Activated T-cell treated with anti-CD3 and anti-CD28 coated beads, Interleukin-2, amount 50 U/mL, for 48 hours (primary cell): ENCODE data around the gene CASP4.
A peak's percentile ranks its signal among the peaks of the same experiment; 100 is the strongest.
"Not testable (repeated sequence)": the region's sequence is repeated elsewhere in the genome, so short reads cannot be mapped to it uniquely, and the experiment has no call there.

Experiments used
- DNase-seq, 2 experiments: peaks; one replicate each; pipeline ENCODE4 v3.0.0-alpha.2; 2020

The CASP4 gene

DNA sequence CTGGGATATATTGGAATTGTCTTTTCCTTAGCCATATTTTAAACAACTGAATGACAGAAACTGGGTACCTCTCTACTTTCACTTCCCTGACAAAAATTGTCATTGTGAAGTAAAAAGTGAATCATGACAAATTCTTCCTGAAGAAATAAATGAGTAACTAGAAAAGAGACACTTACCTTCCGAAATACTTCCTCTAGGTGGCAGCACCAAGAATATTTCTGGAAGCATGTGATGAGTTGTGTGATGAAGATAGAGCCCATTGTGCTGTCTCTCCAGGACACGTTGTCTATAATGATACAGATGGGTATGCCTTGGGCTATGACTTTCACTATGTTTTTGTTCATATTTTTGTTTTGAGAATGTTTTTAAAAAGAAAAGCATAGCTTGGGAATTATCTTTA is 21.5 kb downstream of the CASP4 start:
- DNase-seq = no peak

DNA sequence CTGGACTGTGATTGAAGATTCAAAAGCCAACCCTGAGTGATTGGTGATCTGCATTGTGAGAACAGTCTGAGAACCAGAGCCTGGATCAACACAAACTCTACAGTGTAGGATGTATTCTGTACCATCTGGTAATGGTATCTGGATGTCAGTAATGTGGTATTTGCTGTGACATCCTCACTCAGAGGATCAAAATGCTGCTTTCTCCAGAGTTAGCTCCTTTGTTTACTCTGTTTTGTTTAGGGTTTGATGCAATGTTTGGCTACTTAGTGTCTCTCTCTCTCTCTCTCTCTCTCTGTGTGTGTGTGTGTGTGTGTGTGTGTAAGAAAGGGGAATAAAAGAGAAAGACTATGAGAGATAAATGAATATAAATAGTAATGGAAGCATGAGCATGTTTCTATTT is 24.3 kb downstream of the CASP4 start:
- DNase-seq = no peak

- DNase-seq = no peak
These were observed 24.8 kb downstream of the CASP4 start for GRCh38 chr11:104943561-104943960.

GRCh38 chr11:104934594-104934993 is 33.8 kb downstream of the CASP4 start:
- DNase-seq = no peak

DNA sequence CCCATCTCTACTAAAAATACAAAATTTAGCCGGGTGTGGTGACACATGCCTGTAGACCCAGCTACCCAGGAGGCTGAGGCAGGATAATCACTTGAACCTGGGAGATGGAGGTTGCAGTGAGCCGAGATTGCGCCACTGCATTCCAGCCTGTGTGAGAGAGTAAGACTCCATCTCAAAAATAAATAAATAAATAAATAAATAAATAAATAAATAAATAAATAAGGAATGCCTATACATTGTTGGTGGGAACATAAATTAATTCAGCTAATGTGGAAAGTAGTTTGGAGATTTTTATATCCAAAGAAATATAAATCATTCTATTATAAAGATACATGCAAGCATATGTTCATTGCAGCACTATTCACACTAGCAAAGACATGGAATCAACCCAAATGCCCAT is 34.3 kb downstream of the CASP4 start:
- DNase-seq = not testable (repeated sequence)

- no peak for DNase-seq
These were observed 39.6 kb downstream of the CASP4 start for GRCh38 chr11:104928811-104929210.

- no peak for DNase-seq
These were observed 41.4 kb downstream of the CASP4 start for GRCh38 chr11:104926771-104927611.

DNA sequence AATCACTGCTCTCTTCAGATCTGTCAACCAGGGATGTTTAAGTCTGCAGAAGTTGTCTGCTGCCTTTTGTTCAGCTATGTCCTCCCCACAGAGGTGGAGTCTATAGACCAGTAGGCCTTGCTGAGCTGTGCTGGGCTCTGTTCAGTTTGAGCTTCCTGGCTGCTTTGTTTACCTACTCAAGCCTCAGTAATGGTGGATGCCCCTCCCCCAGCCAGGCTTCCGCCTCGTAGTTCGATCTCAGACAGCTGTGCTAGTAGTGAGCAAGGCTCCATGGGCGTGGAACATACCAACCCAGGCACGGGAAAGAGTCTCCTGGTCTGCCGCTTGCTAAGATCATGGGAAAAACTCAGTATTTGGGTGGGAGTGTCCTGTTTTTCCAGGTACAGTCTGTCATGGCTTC is 42.5 kb downstream of the CASP4 start:
- DNase-seq = no peak

DNA sequence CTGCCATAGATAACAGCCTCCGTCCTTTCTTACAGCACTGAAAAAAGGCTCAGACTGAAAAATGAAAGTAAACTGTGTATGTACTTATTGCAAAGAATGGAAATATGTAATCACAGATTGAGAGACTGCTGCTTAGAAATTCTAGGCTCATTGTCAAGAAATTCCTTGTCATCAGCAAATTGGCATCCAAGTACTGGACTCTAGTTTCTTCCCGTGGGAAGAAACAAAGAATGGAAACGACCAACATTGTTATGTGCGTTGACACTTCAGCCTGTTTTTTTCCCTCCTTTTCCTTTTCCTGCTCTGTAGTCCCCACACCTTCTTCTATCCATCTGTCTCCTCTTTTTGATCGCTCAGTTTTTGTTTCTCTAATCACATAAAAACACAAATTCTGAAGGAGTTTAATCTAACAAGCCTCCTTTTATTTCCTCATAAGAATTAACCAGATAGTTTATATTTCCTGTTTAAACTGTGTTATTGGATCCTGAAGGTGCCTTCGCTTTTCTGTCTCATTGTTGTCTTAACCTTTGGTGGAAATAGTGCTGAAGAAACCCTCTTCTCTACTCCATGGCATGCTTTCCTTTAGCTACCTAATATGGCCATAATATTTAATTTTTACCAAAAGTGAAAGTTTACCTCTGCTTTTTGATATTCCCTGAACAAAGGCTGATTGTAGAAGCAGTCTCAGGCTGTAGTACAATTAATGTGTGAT is 50.1 kb downstream of the CASP4 start:
- DNase-seq = no peak

GRCh38 chr11:104917271-104918112 is 50.9 kb downstream of the CASP4 start:
- no peak for DNase-seq

DNA sequence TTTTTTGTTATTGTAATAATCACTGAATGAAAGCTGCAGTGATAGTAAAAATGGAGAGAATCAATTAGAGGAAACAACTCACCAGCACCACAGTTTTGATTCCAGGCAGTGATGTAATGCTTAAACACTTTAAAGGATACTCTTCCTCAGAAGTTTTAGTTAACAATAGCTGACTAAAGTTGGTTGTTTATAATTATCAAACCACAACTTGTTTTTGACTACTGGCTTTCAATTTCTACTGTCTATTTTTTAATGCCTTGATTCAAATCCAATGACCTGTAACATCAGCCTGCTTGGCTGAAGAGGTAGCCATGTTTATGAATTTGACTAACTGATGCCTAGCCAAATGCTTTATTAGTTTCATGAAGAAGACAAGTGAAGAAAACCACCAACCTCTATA is 51.9 kb downstream of the CASP4 start:
- no peak for DNase-seq

DNA sequence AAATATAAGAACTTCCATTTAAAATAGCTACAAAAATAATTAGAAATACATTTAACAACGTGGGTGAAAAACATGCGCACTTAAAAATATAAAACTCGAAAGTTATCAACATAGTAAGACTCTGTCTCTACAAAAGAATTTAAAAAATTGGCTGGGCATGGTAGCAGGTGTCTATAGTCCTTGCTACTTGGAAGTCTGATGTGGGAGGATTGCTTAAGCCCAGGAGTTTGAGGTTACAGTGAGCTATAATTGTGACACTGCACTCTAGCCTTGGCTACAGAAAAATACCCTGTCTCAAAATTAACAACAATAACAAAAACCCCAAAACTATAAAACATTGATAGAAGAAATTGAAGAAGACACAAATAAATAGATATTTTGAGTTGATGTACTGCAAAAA is 56.3 kb downstream of the CASP4 start:
- no peak for DNase-seq

GRCh38 chr11:104908186-104908531 is 60.2 kb downstream of the CASP4 start:
- no peak for DNase-seq

DNA sequence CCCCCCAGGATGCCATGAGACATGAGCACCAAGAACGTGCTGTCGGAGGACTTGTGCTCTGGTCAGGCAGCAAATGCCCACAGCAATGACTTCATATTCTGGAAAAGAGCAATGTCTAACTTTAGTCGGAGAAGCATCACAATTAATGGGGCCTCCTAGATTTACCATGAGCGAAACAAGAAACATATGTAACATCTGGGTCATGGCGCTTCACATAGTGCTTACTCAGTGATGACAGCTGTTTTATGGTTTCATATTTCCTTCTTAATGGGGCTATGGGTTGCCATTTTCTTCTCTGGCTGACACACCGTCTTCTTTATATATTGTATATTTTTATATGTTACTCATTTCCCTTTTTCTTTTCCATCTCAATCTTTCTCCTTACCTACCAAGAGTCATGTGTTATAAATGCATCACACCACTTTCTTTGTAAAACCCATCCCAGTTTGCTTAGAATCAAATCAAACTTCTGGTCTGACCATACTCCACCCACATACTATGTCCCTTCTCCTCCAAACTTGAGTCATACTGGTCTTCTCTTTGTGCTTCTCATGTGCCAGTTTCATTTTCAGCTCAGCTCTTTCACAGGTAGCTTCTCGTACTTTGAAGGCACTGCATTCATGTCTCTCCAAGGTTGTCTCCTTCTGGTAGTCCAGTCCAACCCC is 60.7 kb downstream of the CASP4 start:
- DNase-seq = peak; percentile 24 to 28

DNA sequence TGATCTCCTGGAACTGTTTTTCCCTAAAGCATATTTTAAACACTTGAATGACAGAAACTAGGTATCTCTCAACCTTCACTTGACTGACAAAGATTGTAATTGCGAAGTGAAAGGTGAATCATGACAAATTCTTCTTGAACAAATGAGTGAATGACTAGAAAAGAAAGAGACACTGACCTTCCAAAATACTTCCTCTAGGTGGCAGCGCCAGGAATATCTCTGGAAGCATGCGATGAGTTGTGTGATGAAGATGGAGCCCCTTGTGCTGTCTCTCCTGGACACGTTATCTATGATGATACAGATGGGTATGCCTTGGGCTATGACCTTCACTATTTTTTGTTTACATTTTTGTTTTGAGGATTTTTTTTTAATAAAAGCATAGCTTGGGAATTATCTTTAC is 63.1 kb downstream of the CASP4 start:
- DNase-seq = no peak

DNA sequence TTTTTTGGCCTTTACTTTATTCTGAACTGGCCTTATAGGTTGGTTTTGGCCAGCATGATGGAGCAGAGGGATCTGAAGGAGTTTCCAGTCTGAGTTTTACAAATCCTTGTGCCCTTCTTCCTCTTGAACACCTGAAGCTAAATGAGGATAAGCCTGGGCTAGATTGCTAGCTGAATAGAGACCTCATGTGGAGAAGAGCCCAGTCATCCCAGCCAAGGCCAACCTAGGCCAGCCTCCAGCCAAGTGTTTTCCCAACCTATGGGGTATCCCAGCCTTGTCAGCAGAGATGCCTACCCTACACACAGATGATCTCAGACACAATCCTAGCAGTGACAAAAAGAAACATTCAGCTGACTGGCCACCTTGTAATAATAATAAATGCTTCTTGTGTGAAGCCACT is 69.1 kb downstream of the CASP4 start:
- DNase-seq = no peak

DNA sequence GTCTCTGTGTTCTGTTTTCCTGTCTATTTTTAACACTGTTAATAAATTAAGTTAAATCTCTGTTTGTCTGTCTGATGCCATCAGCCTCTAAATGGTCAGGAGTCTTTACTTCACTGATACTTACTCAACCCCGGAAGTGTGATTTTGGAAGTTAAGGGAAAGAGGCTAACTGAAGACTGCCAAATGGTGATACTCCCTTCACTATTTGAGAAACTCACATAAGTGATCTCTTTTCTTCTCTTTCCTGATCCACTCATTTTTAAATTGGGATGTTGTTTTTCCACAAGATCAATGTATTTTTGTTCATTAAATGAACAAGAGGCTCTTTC is 69.7 kb downstream of the CASP4 start:
- no peak for DNase-seq

DNA sequence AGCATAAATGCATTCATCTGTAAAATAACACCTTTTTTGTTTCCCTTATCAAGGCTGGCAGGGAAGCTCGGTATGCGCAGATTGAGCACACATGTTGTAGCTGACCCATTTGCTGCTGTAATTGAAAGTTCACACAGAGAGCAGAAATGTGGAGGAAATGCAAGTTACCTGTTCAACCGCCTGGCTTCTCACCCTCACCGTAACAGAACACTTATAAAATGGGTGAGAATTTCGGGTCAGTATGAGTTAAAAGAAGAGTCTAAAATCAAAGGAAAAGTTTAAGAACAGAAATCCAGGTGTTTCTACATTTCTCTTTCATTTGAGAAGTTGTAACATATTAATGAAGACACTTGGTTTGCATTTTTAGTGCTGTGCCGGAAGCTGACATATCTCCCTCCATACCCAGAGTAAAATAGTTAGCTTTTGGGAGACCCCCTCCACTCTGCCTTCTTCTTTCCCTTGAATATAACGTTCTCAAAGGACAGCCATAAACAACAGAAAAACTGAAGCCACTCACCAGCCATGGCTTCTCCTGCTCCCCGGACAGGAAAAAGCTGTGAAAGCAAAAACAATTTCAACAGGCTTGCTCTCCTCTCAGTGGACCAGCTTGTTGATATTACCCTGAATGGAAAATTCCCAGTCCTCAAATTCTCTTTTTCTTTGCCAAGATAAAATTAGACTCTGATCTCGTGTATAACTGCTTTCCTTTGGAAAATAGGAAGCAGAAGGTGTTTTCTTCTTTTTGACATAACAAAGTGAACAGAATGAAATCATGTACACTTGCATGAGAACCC is 70.3 kb downstream of the CASP4 start, which contains the start of gene CASP12:
TSS of gene CASP12 (minus strand) at position 570 of the 794 bp plus-strand sequence.
- DNase-seq = no peak

DNA sequence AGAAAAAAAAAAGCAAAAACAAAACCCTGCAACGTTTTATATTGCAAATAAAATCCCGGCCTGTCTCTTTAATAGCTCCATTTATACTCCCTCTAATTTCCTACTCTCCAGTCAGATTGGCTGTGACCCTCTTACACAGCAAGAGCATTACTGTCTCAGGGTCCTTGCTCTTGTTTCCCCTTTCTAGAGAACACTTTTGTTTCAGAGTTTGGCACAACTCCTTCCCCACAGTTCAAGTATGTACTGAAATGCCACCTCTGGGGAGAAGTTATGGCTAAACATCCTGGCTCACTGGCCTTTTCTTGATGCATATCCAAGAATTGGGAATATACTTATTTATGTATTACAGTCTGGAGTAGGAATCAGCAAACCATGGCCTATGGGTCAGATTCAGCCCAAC is 72.7 kb downstream of the CASP4 start:
- no peak for DNase-seq

GRCh38 chr11:104893876-104894275 is 74.5 kb downstream of the CASP4 start:
- DNase-seq = no peak
